Heart left ventricle (tissue), 16 donors: Measurements from ENCODE around the gene STK17A. TPM values are rescaled to one million over a fixed set of nuclear protein-coding genes. Genes with fewer than 3 reads are reported as not detected.
"Not testable (repeated sequence)": the region's sequence is repeated elsewhere in the genome, so short reads cannot be mapped to it uniquely, and the experiment has no call there.

Experiments used
- ATAC-seq, 4 donors: fragments of 200-7000 bp; cut with Tn5 transposase; one replicate each; pipeline ENCODE4 v1.9.1; 2020 to 2022; ENCODE audit warnings: moderate library complexity in 4 of 4, mild to moderate bottlenecking in 3 of 4, moderate number of reproducible peaks in 1 of 4
- DNase-seq, 5 donors: peaks; one replicate each; pipeline ENCODE4 v3.0.0-alpha.2; 2020
- H3K27ac ChIP-seq, 12 donors: fragments of 200-600 bp; sonication (generic) in 4 of 12; one replicate each; pipeline versions ENCODE4 v1.5.0 to v1.8.0; 2016 to 2022; ENCODE audit warnings: mild to moderate bottlenecking in 2 of 12
- H3K27me3 ChIP-seq, 9 donors: fragments of 200-600 bp; sonication (generic) in 2 of 9; one replicate each; pipeline versions ENCODE4 v1.5.1 to v1.8.0; 2016 to 2022; ENCODE audit warnings: mild to moderate bottlenecking in 3 of 9
- H3K36me3 ChIP-seq, 9 donors: fragments of 200-600 bp; sonication (generic) in 2 of 9; one replicate each; pipeline versions ENCODE4 v1.5.0 to v1.8.0; 2018 to 2022; ENCODE audit warnings: mild to moderate bottlenecking in 2 of 9
- H3K4me1 ChIP-seq, 12 donors: fragments of 200-600 bp; sonication (generic) in 4 of 12; one replicate each; pipeline versions ENCODE4 v1.5.0 to v1.8.0; 2016 to 2022; ENCODE audit warnings: mild to moderate bottlenecking in 3 of 12
- H3K4me3 ChIP-seq, 12 donors: fragments of 200-600 bp; sonication (generic) in 4 of 12; one replicate each; pipeline versions ENCODE4 v1.5.0 to v1.8.0; 2017 to 2022; ENCODE audit warnings: mild to moderate bottlenecking in 9 of 12, moderate library complexity in 4 of 12
- H3K9me3 ChIP-seq, 12 donors: fragments of 200-600 bp; sonication (generic) in 4 of 12; one replicate each; pipeline versions ENCODE4 v1.5.0 to v1.8.0; 2016 to 2022; ENCODE audit warnings: mild to moderate bottlenecking in 1 of 12
- POLR2A ChIP-seq, 2 donors: fragments of 450-650 bp; IDR thresholded peaks; one replicate each; pipeline ENCODE4 v1.6.1; 2017; ENCODE audit warnings: antibody characterized with exemption in 2 of 2, mild to moderate bottlenecking in 2 of 2, moderate library complexity in 2 of 2
- WGBS, 4 donors: extraction: QIAGEN DNeasy Blood & Tissue Kit in 2 of 4; methylation state at CpG; one replicate each; pipeline versions ENCODE4 v1.1.5 to v1.1.7; 2013 to 2018; 5-methylcytosine and 5-hydroxymethylcytosine counted together
- intact Hi-C, 10 donors: fragments of 100-400 bp; cut with DNase I; formaldehyde crosslinking; loops; one replicate each; pipeline versions ENCODE4 v1.11.1 to v1.14.2; 2022
- polyA plus RNA-seq, 2 donors: library from polyadenylated mRNA; stranded (reverse); fragments of 200-250 nt; gene quantifications; one replicate each; pipeline ENCODE4 v1.2.3, GENCODE V29; 2013
- total RNA-seq, 9 donors: library from RNA; depleted of rRNA in 2 of 9; stranded (reverse); fragments of >200 nt in 2 of 9; fragmentation: NEBNext Ultra II Directional in 3 of 9; extraction: Animal tissue kit (Norgen Biotek cat#: 25700) in 3 of 9; gene quantifications; one replicate each; pipeline versions ENCODE4 v1.1.0 to v1.2.4, GENCODE V29; 2016 to 2023
- TF ChIP-seq, protein P1 (sequence below), 12 donors: fragments of 200-600 bp; sonication (generic) in 4 of 12; IDR thresholded peaks; one replicate each; pipeline versions ENCODE4 v1.5.0 to v1.8.0; 2018 to 2022; ENCODE audit warnings: antibody characterized with exemption in 12 of 12, mild to moderate bottlenecking in 5 of 12
- donor health status: ischemic (EF 13 %, LVEDD 7.1; RV severe dilation, severe dysfunction).
- donor health status: healthy with polysubstance abuse.
- donor health status: DM: no; HTN: yes; CAD: no.
- donor health status: DM: no; HTN: no; CAD: no.
- donor health status: ischemic (EF 25% LVEDD 6.9; RV normal size, moderate dysfunction).
- donor health status: ischemic (EF 25% LVEDD 5.7; RV mildly dilated, moderate dysfunction).
- donor health status: healthy.
- donor health status: DM: yes; HTN: yes; CAD: no.
- donor health status: ischemic (EF 35%, LVEDD 5.7; RV mildly dilated, moderate dysfunction).
- donor health status: nonischemic (EF 11% LVEDD 7.7; RV severe dilation, severe dysfunction).
- donor health status: DM: yes; HTN: yes; CAD: no.
- donor health status: PGD.
- donor health status: ischemic (EF 29% LVEDD 5.4; RV normal size, mild dysfunction).
- donor health status: nonischemic (EF 23%, LVEDD 6.1; RV moderate dilation, normal function).

STK17A gene
- total and polyA plus RNA-seq, 11 donors, result 11.9 to 43.9 (median 25.1) TPM

DNA sequence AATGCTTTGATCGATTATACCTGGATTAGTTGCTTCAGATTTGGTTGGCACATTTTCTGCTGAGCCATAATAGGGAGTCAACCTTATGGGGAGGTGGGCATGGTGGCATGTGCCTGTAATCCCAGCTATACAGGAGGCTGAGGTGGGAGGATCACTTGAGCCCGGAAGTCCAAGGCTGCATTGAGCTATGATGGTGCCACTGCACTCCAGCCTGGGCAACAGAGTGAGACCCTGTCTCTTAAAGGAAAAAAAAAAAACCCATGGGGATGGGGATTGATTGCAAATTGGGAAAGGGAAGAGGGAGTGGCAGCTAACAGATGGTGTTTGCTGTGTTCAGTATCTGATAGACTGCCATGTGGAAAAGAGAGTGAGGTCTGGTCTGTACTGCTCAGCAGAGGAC lies 11.1 kb downstream of the STK17A start:
- no peaks in the 10 kb centered on the region for H3K27me3 ChIP-seq
- H3K36me3 ChIP-seq, result peaks cover 0 to 33% (median 27%) of the 10 kb centered on the region in 9 donors
- TF ChIP-seq, protein P1, sequence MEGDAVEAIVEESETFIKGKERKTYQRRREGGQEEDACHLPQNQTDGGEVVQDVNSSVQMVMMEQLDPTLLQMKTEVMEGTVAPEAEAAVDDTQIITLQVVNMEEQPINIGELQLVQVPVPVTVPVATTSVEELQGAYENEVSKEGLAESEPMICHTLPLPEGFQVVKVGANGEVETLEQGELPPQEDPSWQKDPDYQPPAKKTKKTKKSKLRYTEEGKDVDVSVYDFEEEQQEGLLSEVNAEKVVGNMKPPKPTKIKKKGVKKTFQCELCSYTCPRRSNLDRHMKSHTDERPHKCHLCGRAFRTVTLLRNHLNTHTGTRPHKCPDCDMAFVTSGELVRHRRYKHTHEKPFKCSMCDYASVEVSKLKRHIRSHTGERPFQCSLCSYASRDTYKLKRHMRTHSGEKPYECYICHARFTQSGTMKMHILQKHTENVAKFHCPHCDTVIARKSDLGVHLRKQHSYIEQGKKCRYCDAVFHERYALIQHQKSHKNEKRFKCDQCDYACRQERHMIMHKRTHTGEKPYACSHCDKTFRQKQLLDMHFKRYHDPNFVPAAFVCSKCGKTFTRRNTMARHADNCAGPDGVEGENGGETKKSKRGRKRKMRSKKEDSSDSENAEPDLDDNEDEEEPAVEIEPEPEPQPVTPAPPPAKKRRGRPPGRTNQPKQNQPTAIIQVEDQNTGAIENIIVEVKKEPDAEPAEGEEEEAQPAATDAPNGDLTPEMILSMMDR (IDR thresholded peaks at IDR 0.05), result no peak
- TF ChIP-seq POLR2A (IDR thresholded peaks at IDR 0.05), result no peak
- ATAC-seq (no peak), DNase-seq (no peak)
- intact Hi-C loops, result no loop called here
- no peak overlapping the region for H3K27ac ChIP-seq
- 86 to 97% (median 93%) methylated on average over 2 of the region's 2 CpGs for WGBS, 4 donors
- H3K4me1 ChIP-seq, result peaks cover 0 to 61% (median 0%) of the 10 kb centered on the region in 12 donors
- no peaks in the 10 kb centered on the region for H3K9me3 ChIP-seq
- no peak overlapping the region for H3K4me3 ChIP-seq

DNA sequence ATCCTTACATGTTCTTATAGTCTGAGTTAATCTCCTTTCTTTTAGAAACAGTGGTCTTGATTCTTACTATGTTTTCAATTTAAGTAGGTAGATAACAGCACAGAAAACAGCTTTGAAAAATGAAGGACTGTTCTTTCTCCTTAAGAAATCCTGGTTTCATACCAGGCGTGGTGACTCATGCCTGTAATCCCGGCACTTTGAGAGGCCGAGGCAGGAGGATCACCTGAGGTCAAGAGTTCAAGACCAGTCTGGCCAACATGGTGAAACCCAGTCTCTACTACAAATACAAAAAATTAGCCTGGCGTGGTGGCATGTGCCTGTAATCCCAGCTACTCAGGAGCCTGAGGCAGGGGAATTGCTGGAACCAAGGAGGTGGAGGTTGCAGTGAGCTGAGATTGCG lies 13.5 kb downstream of the STK17A start:
- peaks cover 0 to 52% (median 41%) of the 10 kb centered on the region in 9 donors for H3K36me3 ChIP-seq
- H3K27me3 ChIP-seq, DNase-seq, ATAC-seq, intact Hi-C loops, H3K4me3 ChIP-seq, H3K9me3 ChIP-seq, H3K27ac ChIP-seq: not testable (repeated sequence)
- peaks cover 0 to 48% (median 0%) of the 10 kb centered on the region in 12 donors for H3K4me1 ChIP-seq
- 90 to 92% (median 91%) methylated on average over 5 of the region's 5 CpGs for WGBS, 4 donors

DNA sequence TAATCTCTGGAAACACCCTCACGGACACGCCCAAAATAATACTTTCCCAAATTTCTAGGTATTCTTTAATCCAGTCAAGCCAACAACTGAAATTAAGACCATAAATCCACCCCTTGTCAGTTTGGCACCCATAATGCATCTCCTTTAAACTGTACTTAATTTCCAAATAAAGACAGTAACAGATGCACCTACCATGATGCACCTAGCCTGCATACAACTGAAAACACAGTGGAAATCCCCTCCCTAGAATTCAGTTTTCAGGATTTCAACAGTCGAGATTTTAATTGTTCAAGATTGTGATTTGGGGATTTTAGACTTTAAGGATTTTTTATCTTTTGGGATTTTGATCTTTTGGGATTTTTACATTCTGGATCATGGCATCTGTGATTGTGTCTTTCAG lies 17.1 kb downstream of the STK17A start:
- ATAC-seq, result no peak
- no peak overlapping the region for H3K27ac ChIP-seq
- intact Hi-C loops, result loop anchor here in 1 of 10 donors (5.0 kb wide), 1 partner anchor 42 kb away; no protein-coding TSS in a partner anchor

DNA sequence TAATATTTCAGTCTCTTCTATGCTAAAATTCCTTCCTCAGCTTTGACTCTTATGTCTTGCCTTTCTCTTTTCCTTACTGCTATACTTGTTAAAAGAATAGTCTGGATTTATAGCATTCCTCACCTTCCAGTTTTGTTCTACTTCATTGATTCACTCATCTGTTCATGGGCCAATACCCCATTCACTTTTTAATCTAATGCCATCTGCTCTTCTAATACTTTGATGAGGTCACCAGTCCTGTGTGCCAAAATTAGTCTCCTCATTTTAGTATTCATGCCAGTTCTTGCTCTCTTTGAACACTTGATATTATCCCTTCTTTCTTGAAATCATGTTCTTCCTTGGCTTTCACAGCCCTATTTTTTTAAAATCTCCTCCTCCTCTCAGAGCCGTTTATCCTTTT lies 19.3 kb downstream of the STK17A start:
- ATAC-seq, result no peak
- peaks cover 0 to 20% (median 0%) of the 10 kb centered on the region in 12 donors for H3K4me1 ChIP-seq
- H3K27ac ChIP-seq, result no peak overlapping the region
- intact Hi-C loops, result loop anchor here in 1 of 10 donors (5.0 kb wide), 1 partner anchor 40 kb away; no protein-coding TSS in a partner anchor
- TF ChIP-seq POLR2A (IDR thresholded peaks at IDR 0.05), result no peak
- TF ChIP-seq, protein P1 (IDR thresholded peaks at IDR 0.05), result no peak
- no peak for DNase-seq
- no peaks in the 10 kb centered on the region for H3K27me3 ChIP-seq
- H3K4me3 ChIP-seq, result no peak overlapping the region
- peaks cover 0 to 42% (median 31%) of the 10 kb centered on the region in 9 donors for H3K36me3 ChIP-seq
- 73 to 88% (median 75%) methylated on average over 1 of the region's 1 CpG for WGBS, 4 donors
- H3K9me3 ChIP-seq, result no peaks in the 10 kb centered on the region

More for the DNA sequence above, 17.1 kb downstream of the STK17A start:
- Histone ChIP-seq H3K36me3 (peaks cover 0 to 58% (median 45%) of the 10 kb centered on the region in 9 donors), H3K9me3 (no peaks in the 10 kb centered on the region), H3K4me3 (no peak overlapping the region), H3K27me3 (no peaks in the 10 kb centered on the region), H3K4me1 (peaks cover 0 to 31% (median 0%) of the 10 kb centered on the region in 12 donors)
- TF ChIP-seq, protein P1 (IDR thresholded peaks at IDR 0.05), result no peak
- no peak for TF ChIP-seq POLR2A (IDR thresholded peaks at IDR 0.05)
- WGBS, 4 donors, result 93 to 98% (median 96%) methylated on average over 3 of the region's 3 CpGs
- no peak for DNase-seq

DNA sequence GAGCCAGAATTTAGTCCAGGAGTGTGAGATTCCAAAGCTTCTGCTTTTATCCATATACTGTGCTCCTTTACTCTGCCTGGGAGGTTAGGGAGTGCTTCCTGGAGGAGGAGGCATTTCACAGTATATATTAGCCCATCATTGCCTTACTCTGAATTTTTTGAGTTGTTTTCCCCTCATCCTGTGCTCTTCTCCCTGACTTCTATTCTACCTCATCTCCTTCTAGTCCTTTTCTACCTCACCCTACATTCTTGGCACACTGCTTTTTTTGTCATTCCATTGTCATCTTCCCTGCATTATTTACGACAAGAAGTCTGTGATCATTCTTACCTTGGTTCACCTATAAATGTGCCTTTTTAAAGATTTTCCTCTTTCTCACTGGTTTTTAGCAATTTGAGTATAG lies 21.3 kb downstream of the STK17A start:
- Histone ChIP-seq H3K27me3 (no peaks in the 10 kb centered on the region), H3K36me3 (peaks cover 0 to 36% (median 26%) of the 10 kb centered on the region in 9 donors), H3K4me3 (no peak overlapping the region), H3K4me1 (peaks cover 0 to 20% (median 0%) of the 10 kb centered on the region in 12 donors), H3K27ac (no peak overlapping the region), H3K9me3 (no peaks in the 10 kb centered on the region)
- TF ChIP-seq, protein P1 (IDR thresholded peaks at IDR 0.05), result no peak
- no peak for TF ChIP-seq POLR2A (IDR thresholded peaks at IDR 0.05)
- ATAC-seq (no peak), DNase-seq (no peak)
- WGBS, 4 donors, result 94 to 98% (median 96%) methylated on average over 1 of the region's 1 CpG
- intact Hi-C loops, result loop anchor here in 1 of 10 donors (5.0 kb wide), 1 partner anchor 38 kb away; no protein-coding TSS in a partner anchor
